22Rv1 (cell line): ENCODE measurements around the gene PCCA.

Source experiments
- CTCF ChIP-seq: fragments of 450-650 bp; IDR thresholded peaks from 2 replicates; pipeline ENCODE4 v1.5.1; 2017; ENCODE audit warnings: mild to moderate bottlenecking
- ZFX ChIP-seq: fragments of 450-650 bp; IDR thresholded peaks from 2 replicates; pipeline ENCODE4 v1.6.1; 2017; ENCODE audit warnings: antibody characterized with exemption, borderline replicate concordance

GRCh38 chr13:100208002-100208401 is 119.1 kb downstream of the PCCA start:
- TF ChIP-seq CTCF (no peak), ZFX (no peak)
